Measurements from ENCODE around the gene EZR.
A peak's percentile ranks its signal among the peaks of the same experiment; 100 is the strongest.

Gene EZR

DNA sequence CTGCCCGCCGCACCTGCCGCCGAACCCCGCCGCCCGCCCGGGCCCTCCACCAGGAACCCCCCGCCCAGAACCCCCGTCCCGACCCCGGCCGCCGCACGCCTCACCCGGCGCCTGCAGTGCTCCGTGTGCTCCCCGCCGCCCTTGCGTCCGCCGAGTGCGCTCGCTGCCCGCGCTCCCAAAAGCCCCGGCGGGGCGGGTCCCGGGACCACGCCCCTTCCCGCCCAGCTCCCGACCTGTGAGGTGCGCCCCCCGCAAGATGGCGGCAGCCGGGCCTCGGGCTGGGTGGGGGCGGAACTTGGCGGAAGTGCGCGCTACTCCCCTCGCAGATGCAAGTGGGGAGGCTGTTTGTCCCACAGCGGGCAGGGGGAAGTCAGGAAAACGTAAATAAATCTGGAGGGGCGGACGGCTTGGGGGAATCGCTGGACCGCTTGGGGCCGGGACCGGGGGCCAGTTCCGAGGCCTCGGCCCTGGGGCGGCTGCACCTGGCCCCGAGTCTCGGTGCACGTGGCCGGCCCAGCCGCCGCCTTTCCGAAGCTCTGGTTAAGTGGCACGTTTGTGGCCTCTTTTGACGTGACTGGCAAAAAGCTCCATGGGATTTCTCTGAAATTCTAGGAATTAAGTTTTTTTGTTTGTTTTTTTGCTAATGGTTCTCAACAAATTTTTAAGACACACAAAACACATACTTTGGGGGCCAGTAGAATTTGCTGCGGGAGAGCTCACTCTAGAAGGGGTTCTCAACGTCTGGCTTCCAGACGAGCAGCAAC, at the start of gene EZR:
Gene EZR, minus strand, starts transcription at position 156 of the 764 bp plus-strand sequence. CDS start 1,275 bp downstream, outside the sequence.
- peak within 1 kb of the TSS; percentile 93 for H3K27ac ChIP-seq (ENCODE audit: low read depth, low read length)
- H3K9ac ChIP-seq (ENCODE audit: low read depth in 1 of 2, low read length in 2 of 2), result peak within 1 kb of the TSS; percentile 80 to 90
- H3K9me3 ChIP-seq (ENCODE audit: control insufficient read depth in 1 of 2, low read length in 2 of 2), result no peaks in the 10 kb centered on the region
- peak within 1 kb of the TSS; percentile 65 to 91 for H3K4me3 ChIP-seq (ENCODE audit: low read depth in 1 of 2, low read length in 2 of 2)
- H3K4me1 ChIP-seq (ENCODE audit: control insufficient read depth in 1 of 2, insufficient read depth in 2 of 2, low read length in 2 of 2), result peaks cover 17 to 19% of the 10 kb centered on the region in 2 donors
- peaks cover 0 to 3% of the 10 kb centered on the region in 2 donors for H3K36me3 ChIP-seq (ENCODE audit: control insufficient read depth in 1 of 2, insufficient read depth in 2 of 2, low read length in 2 of 2)
- no peaks in the 10 kb centered on the region for H3K27me3 ChIP-seq (ENCODE audit: control insufficient read depth in 1 of 2, insufficient read depth in 2 of 2, low read length in 2 of 2)

DNA sequence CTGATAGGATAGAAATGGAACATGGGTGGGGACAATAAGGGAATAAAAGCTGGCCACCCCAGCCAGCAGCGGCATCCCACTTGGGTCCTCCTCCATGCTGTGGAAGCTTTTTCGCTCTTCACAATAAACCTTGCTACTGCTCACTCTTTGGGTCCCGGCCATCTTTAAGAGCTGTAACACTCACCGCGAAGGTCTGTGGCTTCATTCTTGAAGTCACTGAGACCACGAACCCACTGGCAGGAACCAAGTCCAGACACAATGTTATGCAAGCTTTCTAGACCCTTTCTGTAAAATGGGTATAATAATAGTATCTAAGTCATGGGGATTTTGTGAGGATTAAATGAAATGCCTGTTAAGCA, 48.9 kb upstream of the EZR start:
- H3K9ac ChIP-seq (ENCODE audit: low read depth in 1 of 2, low read length in 2 of 2), result no peak overlapping the region
- H3K4me1 ChIP-seq (ENCODE audit: control insufficient read depth in 1 of 2, insufficient read depth in 2 of 2, low read length in 2 of 2), result peaks cover 15 to 17% of the 10 kb centered on the region in 2 donors
- H3K4me3 ChIP-seq (ENCODE audit: low read depth in 1 of 2, low read length in 2 of 2), result no peak overlapping the region
- H3K27ac ChIP-seq (ENCODE audit: low read depth, low read length), result no peak overlapping the region
- no peaks in the 10 kb centered on the region for H3K9me3 ChIP-seq (ENCODE audit: control insufficient read depth in 1 of 2, low read length in 2 of 2)
- no peaks in the 10 kb centered on the region for H3K36me3 ChIP-seq (ENCODE audit: control insufficient read depth in 1 of 2, insufficient read depth in 2 of 2, low read length in 2 of 2)
- no peaks in the 10 kb centered on the region for H3K27me3 ChIP-seq (ENCODE audit: control insufficient read depth in 1 of 2, insufficient read depth in 2 of 2, low read length in 2 of 2)

DNA sequence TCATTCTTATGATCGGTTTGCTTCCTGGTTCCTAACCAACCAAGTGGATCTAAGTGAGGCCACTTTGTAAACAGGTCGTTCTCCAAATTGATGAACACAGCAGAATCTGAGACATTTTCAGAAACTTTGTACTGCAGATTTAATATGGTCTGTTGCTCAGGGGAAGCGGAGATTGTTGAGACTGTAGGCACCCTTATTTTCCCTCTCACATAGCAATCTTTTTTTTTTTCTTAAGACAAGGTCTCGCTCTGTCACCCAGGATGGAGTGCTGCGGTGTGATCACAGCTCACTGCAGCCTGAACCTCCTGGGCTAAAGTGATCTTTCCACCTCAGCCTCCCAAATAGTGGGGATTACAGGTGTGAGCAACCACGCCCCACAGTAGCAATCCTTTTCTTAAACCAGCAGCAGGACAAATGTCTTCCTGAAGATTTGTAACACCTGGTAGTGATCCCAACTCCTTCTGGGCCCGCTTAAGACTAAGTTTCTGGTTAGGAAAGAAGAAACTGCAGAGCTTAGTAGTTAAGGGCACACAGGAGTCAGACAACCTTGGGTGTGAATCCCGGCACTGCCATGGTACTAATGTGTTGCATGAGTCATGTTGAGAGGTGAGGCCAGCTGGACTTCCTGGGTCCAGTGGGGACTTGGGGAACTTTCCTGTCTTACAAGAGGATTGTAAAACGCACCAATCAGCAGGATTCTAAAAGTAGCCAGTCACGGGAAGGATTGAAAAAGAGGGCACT, 48.4 kb upstream of the EZR start:
- no peaks in the 10 kb centered on the region for H3K27me3 ChIP-seq (ENCODE audit: control insufficient read depth in 1 of 2, insufficient read depth in 2 of 2, low read length in 2 of 2)
- H3K27ac ChIP-seq (ENCODE audit: low read depth, low read length), result no peak overlapping the region
- no peaks in the 10 kb centered on the region for H3K36me3 ChIP-seq (ENCODE audit: control insufficient read depth in 1 of 2, insufficient read depth in 2 of 2, low read length in 2 of 2)
- H3K9ac ChIP-seq (ENCODE audit: low read depth in 1 of 2, low read length in 2 of 2), result no peak overlapping the region
- H3K9me3 ChIP-seq (ENCODE audit: control insufficient read depth in 1 of 2, low read length in 2 of 2), result no peaks in the 10 kb centered on the region
- no peak overlapping the region for H3K4me3 ChIP-seq (ENCODE audit: low read depth in 1 of 2, low read length in 2 of 2)
- H3K4me1 ChIP-seq (ENCODE audit: control insufficient read depth in 1 of 2, insufficient read depth in 2 of 2, low read length in 2 of 2), result peaks cover 15 to 17% of the 10 kb centered on the region in 2 donors

DNA sequence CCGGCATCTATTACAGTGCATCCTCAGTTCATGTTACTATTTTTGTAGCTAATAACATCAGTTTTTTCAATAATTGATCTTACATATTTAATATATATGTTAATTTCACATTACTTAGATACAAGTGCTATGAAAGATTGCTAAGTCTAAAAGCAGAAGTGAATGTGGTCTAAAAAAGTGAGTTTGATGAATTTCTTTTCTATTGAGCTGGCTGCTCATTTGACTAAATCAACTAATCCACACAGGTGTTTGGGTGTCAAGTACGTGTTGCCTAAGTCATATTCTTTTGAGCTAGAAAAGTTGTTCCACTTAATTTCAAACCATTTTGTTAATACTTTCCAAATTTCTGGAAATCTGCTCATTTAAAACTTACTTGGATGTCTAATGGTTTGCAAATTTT, 46.6 kb upstream of the EZR start:
- H3K4me1 ChIP-seq (ENCODE audit: control insufficient read depth in 1 of 2, insufficient read depth in 2 of 2, low read length in 2 of 2), result peaks cover 15 to 21% of the 10 kb centered on the region in 2 donors
- H3K27me3 ChIP-seq (ENCODE audit: control insufficient read depth in 1 of 2, insufficient read depth in 2 of 2, low read length in 2 of 2), result no peaks in the 10 kb centered on the region
- H3K9me3 ChIP-seq (ENCODE audit: control insufficient read depth in 1 of 2, low read length in 2 of 2), result no peaks in the 10 kb centered on the region
- no peak overlapping the region for H3K9ac ChIP-seq (ENCODE audit: low read depth in 1 of 2, low read length in 2 of 2)
- H3K27ac ChIP-seq (ENCODE audit: low read depth, low read length), result no peak overlapping the region
- no peaks in the 10 kb centered on the region for H3K36me3 ChIP-seq (ENCODE audit: control insufficient read depth in 1 of 2, insufficient read depth in 2 of 2, low read length in 2 of 2)
- no peak overlapping the region for H3K4me3 ChIP-seq (ENCODE audit: low read depth in 1 of 2, low read length in 2 of 2)

DNA sequence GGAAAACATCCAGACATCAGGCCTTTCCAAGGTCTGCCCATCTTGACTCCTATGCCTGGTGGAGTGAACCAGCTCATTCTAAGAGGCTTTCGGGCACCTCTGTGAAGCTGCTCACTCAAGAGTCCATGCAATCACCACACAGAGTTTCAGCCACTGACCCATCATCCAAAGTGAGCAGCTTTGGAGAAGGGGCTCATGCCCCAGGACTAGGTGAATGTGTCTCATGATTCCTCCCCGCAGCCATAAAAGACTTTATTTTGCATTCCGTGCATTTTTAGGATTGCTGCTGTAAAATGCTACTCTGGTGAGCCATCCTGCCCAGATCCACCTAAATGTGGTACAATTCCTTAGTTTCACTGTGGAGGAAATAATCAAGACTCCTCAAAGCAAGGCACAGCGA, 44.5 kb upstream of the EZR start:
- Histone ChIP-seq H3K36me3 (ENCODE audit: control insufficient read depth in 1 of 2, insufficient read depth in 2 of 2, low read length in 2 of 2) (no peaks in the 10 kb centered on the region), H3K27me3 (ENCODE audit: control insufficient read depth in 1 of 2, insufficient read depth in 2 of 2, low read length in 2 of 2) (no peaks in the 10 kb centered on the region), H3K9ac (ENCODE audit: low read depth in 1 of 2, low read length in 2 of 2) (no peak overlapping the region), H3K27ac (ENCODE audit: low read depth, low read length) (no peak overlapping the region), H3K9me3 (ENCODE audit: control insufficient read depth in 1 of 2, low read length in 2 of 2) (no peaks in the 10 kb centered on the region), H3K4me3 (ENCODE audit: low read depth in 1 of 2, low read length in 2 of 2) (no peak overlapping the region), H3K4me1 (ENCODE audit: control insufficient read depth in 1 of 2, insufficient read depth in 2 of 2, low read length in 2 of 2) (peaks cover 0 to 14% of the 10 kb centered on the region in 2 donors)

DNA sequence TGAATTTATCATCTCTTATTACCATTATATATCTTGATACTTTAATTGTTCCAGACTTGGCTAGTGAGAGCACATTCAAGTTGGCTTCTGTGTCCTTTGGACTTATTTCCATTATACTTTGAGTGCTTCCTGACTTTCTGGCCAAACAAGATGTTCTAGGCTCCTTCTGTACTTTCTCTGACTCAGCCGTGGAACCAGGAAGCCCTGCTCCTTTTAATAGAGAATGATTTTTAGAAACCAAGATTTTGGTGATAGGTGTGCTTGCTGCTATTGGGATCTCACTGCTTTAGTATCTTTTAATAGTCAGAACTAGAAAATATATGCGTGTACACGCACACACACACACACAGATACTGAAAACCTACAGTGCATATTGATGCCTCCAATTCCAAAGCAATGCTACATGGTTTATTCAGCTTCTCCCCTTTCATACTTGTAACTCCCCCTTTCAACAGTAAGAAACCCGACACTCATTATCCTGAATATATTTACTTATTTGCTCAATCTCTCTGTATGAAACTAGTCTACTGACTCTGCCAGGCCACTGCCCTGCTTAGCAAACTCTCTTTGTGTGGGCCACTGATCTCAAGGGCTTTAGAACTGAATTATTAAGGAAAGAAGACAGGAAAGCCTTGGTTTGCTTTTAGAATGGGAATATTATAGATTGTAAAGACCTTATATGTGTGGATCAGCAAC, 42.7 kb upstream of the EZR start:
- Histone ChIP-seq H3K36me3 (ENCODE audit: control insufficient read depth in 1 of 2, insufficient read depth in 2 of 2, low read length in 2 of 2) (no peaks in the 10 kb centered on the region), H3K27ac (ENCODE audit: low read depth, low read length) (no peak overlapping the region), H3K4me1 (ENCODE audit: control insufficient read depth in 1 of 2, insufficient read depth in 2 of 2, low read length in 2 of 2) (peaks cover 0 to 5% of the 10 kb centered on the region in 2 donors), H3K9ac (ENCODE audit: low read depth in 1 of 2, low read length in 2 of 2) (no peak overlapping the region), H3K27me3 (ENCODE audit: control insufficient read depth in 1 of 2, insufficient read depth in 2 of 2, low read length in 2 of 2) (no peaks in the 10 kb centered on the region), H3K9me3 (ENCODE audit: control insufficient read depth in 1 of 2, low read length in 2 of 2) (no peaks in the 10 kb centered on the region), H3K4me3 (ENCODE audit: low read depth in 1 of 2, low read length in 2 of 2) (no peak overlapping the region)

DNA sequence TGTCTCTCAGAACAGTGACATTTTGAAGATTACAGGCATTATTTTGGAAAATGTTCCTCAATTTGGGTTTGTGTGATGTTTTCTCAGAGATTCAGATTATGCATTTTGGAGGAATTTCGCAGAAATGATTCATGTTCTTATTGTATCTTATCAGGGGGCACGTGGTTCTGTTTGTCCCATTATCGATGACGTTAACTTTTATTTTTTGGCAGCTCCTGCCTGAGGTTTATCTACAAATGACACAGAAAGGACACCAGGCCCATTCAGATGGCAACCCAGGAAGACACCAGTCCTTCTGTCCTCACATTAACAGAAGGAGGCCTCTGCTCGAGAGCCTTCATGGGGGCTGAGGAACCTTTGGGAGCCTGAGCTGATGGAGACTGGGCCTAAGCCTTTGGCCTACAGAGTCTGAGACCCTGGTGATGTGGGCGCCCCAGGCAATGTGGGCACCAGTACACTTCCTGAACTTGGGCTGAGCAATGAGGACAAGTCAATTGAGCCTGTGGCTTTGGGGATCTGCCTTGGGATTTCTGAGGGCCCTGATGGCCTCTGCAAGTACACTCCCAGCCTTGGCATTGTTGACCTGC, 41.2 kb upstream of the EZR start:
- Histone ChIP-seq H3K27ac (ENCODE audit: low read depth, low read length) (no peak overlapping the region), H3K9me3 (ENCODE audit: control insufficient read depth in 1 of 2, low read length in 2 of 2) (no peaks in the 10 kb centered on the region), H3K4me1 (ENCODE audit: control insufficient read depth in 1 of 2, insufficient read depth in 2 of 2, low read length in 2 of 2) (peaks cover 0 to 4% of the 10 kb centered on the region in 2 donors), H3K36me3 (ENCODE audit: control insufficient read depth in 1 of 2, insufficient read depth in 2 of 2, low read length in 2 of 2) (no peaks in the 10 kb centered on the region), H3K9ac (ENCODE audit: low read depth in 1 of 2, low read length in 2 of 2) (no peak overlapping the region), H3K4me3 (ENCODE audit: low read depth in 1 of 2, low read length in 2 of 2) (no peak overlapping the region), H3K27me3 (ENCODE audit: control insufficient read depth in 1 of 2, insufficient read depth in 2 of 2, low read length in 2 of 2) (no peaks in the 10 kb centered on the region)

DNA sequence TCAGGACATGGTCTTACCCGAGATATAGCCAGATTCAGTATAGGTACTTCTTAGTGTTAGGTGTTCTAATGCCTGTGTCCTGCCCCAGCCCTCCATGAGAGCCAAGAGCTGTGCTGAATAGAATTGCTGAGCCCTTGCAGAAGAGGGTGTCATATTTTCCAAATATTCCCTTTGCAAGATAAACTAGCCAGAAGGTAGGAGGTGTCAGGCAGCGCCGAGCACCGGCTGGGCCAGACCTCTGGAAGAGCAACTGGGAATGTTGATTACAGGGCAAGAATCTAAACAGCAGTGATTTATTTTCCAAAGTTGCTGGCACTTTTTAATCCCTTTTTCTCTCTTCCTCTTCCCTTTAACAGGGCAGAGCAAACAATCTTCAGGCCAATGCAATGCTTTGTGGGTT, 37.1 kb upstream of the EZR start:
- Histone ChIP-seq H3K27ac (ENCODE audit: low read depth, low read length) (no peak overlapping the region), H3K4me3 (ENCODE audit: low read depth in 1 of 2, low read length in 2 of 2) (no peak overlapping the region), H3K36me3 (ENCODE audit: control insufficient read depth in 1 of 2, insufficient read depth in 2 of 2, low read length in 2 of 2) (no peaks in the 10 kb centered on the region), H3K27me3 (ENCODE audit: control insufficient read depth in 1 of 2, insufficient read depth in 2 of 2, low read length in 2 of 2) (no peaks in the 10 kb centered on the region), H3K9ac (ENCODE audit: low read depth in 1 of 2, low read length in 2 of 2) (no peak overlapping the region), H3K4me1 (ENCODE audit: control insufficient read depth in 1 of 2, insufficient read depth in 2 of 2, low read length in 2 of 2) (peaks cover 27 to 29% of the 10 kb centered on the region in 2 donors), H3K9me3 (ENCODE audit: control insufficient read depth in 1 of 2, low read length in 2 of 2) (no peaks in the 10 kb centered on the region)

DNA sequence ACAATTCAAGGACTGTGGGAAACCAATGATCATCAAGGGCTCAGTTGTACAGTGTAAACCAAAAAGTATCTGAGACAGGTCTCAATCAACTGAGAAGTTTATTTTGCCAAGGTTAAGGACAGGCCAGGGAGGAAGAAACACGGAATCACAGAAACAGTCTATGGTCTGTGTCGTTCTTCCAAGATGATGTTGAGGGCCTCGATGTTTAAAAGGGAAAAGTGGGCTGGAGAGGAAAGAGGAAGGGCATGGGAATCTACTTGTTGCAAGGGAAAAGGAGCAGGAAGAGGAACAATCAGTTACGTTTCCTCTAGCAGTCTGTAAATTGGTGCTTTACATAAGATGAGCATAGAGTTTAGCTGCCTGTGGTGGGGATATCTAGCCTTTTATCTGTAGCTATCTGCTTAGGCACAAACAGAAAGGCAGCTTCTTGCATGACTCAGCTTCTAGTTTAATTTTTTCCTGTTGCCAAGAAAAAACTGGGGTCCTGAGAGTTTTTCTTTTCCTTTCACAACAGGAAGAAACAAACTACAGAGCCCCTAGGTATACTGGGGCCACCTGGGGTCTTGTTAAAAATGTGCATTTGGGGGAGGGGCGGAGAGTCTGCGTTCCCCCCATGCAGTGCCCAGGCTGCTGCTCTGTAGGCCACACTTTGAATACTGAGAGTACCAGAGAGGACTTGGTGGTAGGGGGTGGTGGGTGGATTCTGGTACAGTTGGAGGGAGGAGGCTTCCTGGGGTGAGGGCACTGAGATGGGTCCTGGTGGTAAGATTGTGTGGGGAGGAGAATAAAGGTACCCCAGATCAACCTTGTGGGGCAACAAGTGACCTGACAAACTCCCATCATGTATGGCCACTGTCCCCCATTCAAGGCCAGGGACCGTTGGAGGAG, 35.3 kb upstream of the EZR start:
- peak overlapping the region; percentile 33 for H3K27ac ChIP-seq (ENCODE audit: low read depth, low read length)
- no peaks in the 10 kb centered on the region for H3K36me3 ChIP-seq (ENCODE audit: control insufficient read depth in 1 of 2, insufficient read depth in 2 of 2, low read length in 2 of 2)
- H3K9ac ChIP-seq (ENCODE audit: low read depth in 1 of 2, low read length in 2 of 2), result no peak overlapping the region
- peaks cover 42% of the 10 kb centered on the region in 2 donors for H3K4me1 ChIP-seq (ENCODE audit: control insufficient read depth in 1 of 2, insufficient read depth in 2 of 2, low read length in 2 of 2)
- no peaks in the 10 kb centered on the region for H3K27me3 ChIP-seq (ENCODE audit: control insufficient read depth in 1 of 2, insufficient read depth in 2 of 2, low read length in 2 of 2)
- H3K9me3 ChIP-seq (ENCODE audit: control insufficient read depth in 1 of 2, low read length in 2 of 2), result no peaks in the 10 kb centered on the region
- peak overlapping the region; percentile 9 to 32 for H3K4me3 ChIP-seq (ENCODE audit: low read depth in 1 of 2, low read length in 2 of 2)
